KG1 (cell line): ENCODE data around the gene SECISBP2L.

Experiments
- DNase-seq: peaks from one replicate; lab custom pipeline; 2025; lab: John Stamatoyannopoulos, UW

SECISBP2L gene

GRCh38 chr15:48966595-48967301 is 79.5 kb downstream of the SECISBP2L start:
- DNase-seq: peak; percentile 56

GRCh38 chr15:48965972-48966371 is 80.3 kb downstream of the SECISBP2L start:
- no peak for DNase-seq

GRCh38 chr15:48964898-48965297 is 81.3 kb downstream of the SECISBP2L start:
- DNase-seq: no peak

- no peak for DNase-seq
These were observed 82.6 kb downstream of the SECISBP2L start, which contains the start of gene SHC4 for GRCh38 chr15:48963524-48964113. SHC4 (minus strand) TSS chr15:48963919; CDS start chr15:48963015, 904 bp downstream.

GRCh38 chr15:48962662-48963523 is 83.4 kb downstream of the SECISBP2L start:
- no peak for DNase-seq

GRCh38 chr15:48955967-48956366 is 90.3 kb downstream of the SECISBP2L start:
- DNase-seq: no peak

- no peak for DNase-seq
These were observed 90.9 kb downstream of the SECISBP2L start for GRCh38 chr15:48955370-48955769.

GRCh38 chr15:48954538-48954937 is 91.7 kb downstream of the SECISBP2L start:
- no peak for DNase-seq

GRCh38 chr15:48946840-48947187 is 99.4 kb downstream of the SECISBP2L start:
- no peak for DNase-seq

GRCh38 chr15:48946074-48946839 is 100.0 kb downstream of the SECISBP2L start:
- no peak for DNase-seq

- DNase-seq: no peak
These were observed 100.9 kb downstream of the SECISBP2L start for GRCh38 chr15:48945386-48945785.

- no peak for DNase-seq
These were observed 104.3 kb downstream of the SECISBP2L start for GRCh38 chr15:48941904-48942303.

- no peak for DNase-seq
These were observed 105.7 kb downstream of the SECISBP2L start for GRCh38 chr15:48940508-48940907.

- DNase-seq: no peak
These were observed 106.6 kb downstream of the SECISBP2L start for GRCh38 chr15:48939648-48940047.
